HG02943 (cell line): ENCODE data around the gene RPL3.
"Not testable (repeated sequence)": the region's sequence is repeated elsewhere in the genome, so short reads cannot be mapped to it uniquely, and the experiment has no call there.

Experiments used
- ATAC-seq: cut with Tn5 transposase; IDR thresholded peaks from one replicate; pipeline ENCODE4 v1.9.1; 2021; ENCODE audit warnings: mild to moderate bottlenecking, low read depth, moderate library complexity; ENCODE audit not compliant: unreplicated experiment

RPL3 gene

DNA sequence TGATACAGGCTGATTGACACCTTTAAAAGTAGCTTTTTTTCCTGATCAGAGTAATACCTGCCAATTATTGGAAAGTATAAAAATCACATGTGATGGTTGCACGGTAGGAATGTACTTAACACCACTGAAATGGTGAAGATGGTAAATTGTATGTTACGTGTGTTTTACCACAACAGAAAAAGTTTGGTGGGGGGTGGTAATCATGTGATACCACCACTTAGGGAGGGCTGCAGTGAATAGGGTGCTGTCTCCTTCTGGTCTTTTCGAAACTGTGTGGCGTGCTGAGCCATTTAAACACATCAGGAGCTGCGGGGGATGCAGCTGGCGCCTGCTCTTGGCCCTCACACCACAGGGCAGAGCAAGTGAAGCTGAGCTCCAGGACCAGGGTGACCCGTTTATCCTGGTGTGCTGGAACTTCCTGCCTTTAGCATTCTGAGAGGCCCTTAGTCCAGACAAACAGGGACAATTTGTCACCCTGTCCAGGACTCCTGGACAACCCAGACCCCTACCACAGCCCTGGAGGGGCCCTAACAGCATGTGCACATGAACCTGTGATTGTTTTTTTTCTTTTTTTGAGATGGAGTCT lies 33.0 kb upstream of the RPL3 start:
- no peak for ATAC-seq

DNA sequence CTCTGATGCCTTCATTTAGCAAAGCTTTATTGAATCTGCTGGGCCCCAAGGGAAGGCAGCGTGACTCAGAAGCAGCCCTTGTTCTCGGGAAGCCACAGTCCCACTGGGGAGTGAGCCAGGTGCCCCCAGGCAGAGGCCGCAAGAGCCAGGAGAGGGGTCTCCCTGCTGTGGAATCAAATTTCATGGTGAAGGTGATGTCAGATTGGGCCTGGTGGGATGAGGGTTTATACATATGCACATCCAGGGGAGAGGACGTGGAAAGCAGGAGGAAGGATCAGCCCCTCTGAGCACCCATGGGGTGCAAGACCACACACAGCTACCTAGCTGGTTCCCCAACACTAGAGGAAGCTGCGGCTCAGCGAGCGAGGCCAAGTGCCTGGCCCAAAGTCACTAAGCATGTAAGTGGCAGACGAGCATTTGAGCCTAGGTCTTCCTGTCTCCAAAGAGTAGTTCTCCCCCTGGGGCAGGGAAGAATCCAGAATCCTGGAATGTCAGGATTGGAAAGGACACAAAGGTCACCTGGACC lies 32.3 kb upstream of the RPL3 start:
- ATAC-seq, result no peak

DNA sequence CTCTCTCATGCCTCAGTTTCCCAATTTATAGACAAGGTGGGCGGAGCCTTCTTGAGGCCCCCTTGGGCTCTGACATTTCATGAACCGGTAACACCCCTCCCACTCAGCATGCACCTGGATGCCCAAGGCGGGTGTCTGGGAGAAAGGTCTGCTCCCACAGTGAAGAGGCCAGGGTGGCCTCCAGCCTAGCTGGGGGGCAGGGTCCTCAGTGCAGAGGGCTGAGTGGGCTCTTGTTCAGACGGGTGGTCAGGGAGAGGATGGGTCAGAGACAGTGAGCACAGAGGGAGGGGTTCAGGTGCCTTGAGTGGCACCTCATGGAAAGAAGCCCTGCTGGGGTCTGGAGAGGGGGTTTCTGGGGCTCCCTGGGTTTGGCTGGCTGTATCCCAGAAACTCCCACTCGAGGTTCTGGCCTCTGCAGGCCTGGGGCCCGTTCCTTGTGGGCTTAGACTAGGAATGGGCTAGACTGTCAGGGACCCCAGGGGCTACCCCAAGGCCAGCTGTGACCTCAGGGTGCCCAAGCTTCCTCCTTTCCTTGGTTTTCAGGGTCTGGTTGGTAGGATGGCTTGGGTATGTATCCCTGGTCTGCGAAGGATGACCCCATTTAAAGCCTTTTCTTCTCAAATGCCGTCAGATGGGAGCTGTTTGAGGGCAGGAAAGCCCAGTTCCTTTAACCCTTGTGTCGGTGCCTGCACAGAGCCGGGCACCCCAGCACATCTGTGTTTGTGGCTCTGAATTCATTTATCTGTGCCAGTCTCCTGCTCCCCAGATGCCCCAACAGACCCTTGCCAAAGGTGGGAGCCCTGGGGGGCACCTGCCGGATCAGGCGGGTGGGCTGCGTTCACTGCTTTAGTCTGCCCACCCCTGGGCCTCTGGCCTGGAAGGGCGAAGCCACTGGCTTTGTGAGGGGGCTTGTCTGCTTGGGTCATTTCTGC lies 31.6 kb upstream of the RPL3 start:
- no peak for ATAC-seq

DNA sequence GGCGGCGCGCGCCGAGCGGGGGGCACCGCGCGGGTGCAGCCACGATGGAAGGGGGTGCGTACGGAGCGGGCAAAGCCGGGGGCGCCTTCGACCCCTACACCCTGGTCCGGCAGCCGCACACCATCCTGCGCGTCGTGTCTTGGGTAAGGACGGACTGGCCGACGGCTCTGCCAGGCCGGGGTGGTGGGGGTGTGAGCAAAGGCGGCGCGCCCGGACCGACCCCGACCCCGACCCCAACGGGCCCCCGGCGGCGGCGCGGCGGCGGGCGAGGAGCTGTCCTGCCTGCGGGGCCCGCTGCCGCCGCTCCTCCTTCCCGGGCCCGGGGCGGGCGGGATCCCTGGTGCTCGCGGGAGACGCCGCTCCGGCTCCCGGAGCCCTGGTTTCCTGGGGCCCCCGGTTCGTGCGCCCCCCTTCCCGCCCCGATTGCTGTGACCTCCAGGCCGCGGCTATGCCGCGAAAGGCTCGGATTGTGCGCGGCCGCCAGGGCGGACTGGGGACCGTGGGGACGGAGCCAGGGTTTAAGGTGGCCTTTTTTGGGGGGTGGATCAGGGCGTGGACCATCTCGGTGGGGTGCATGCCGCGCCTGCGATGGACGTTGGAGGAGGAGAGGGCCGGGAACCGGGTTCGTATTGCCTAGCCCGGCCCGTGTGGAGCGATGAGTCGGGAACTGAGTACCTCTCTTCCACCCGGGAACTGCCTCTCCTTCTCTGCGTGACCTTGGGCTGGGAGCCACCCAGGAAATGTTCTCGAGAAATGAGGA lies 30.7 kb upstream of the RPL3 start, which contains the start of gene SYNGR1:
TSS of gene SYNGR1 (plus strand) at position 25 of the 760 bp plus-strand sequence. CDS start at position 45, 20 bp downstream.
- no peak for ATAC-seq

DNA sequence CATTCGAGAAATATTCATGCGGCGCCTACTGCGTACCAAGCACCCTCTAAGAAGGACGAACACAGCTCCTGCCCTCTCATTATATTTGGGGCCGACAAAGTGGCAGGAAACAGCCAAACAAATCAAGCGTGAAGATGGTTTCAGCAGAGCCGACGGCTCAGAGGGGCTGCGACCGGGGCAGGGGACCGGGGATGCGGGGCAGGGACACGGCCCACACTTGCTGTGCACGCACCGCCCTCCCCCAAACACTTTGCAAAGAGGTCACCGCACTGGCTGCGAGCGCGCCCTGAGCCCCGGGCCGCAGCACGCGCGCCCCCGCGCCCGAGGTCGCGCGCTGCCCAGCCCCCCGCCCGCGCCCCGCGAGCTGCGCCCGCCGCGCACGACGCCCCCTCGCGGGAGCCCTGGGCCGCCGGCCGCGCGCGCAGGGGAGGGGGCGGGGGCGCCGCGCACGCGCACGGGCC lies 30.1 kb upstream of the RPL3 start:
- ATAC-seq, result no peak

DNA sequence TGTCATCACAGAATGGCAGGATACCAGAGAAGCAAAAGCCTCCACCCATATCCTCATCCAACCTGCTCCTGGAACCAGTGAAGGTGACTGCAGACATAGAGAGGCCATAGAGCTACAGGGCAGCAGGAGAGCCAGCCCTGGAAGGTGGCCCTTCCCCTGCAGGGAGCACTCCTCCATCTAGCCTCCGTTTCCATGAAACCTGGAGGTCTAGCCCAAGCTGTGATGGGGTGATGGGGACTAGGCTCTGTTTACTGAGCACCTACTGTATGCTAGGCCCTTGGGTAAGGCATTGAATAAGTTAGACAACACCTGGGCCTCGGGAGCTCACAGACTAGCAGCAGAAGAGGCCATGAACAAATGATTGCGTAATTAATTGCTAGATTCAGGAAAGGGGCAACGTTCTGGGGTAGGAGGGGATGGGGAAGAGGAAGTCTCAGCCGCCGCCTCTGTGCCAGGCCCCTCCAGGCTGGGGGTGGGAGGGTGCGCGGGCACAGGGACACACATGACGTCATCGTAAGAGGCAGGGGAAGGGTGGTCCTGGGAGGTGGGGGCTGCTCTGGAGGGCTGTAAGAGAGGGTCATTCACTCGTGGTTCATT lies 29.6 kb upstream of the RPL3 start:
- no peak for ATAC-seq

DNA sequence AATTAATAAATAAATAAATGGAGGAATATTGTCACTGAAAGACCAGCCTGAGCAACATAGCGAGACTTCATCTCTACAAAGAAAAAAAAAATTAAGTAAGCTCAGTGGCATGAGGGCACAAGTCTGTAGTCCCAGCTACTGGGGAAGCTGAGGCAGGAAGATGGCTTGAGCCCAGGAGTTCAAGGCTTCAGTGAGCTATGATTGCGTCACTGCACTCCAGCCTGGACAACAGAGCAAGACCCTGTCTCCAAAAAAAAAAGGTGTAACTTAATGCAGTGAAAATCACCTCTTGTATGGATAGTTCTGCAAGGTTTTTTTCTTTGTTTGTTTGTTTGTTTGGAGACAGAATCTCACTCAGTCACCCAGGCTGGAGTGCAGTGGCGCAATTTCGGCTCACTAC lies 25.8 kb upstream of the RPL3 start:
- ATAC-seq, result no peak

DNA sequence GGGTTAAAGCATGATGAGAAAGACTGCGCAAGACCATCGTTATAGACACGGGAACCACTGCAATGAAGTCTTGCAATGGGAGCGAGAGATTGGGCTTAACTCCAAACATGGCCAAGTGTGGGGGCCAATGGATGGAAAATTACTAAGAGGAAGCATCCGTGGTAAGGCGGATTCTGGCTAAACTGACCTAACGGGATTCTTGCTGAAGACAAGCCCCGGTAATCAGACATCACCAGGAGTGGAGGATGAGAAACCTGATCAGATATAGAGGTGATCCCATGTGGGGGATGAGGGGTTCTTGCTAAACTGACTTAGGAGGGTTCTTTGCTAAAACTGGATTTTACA lies 24.6 kb upstream of the RPL3 start:
- no peak for ATAC-seq

DNA sequence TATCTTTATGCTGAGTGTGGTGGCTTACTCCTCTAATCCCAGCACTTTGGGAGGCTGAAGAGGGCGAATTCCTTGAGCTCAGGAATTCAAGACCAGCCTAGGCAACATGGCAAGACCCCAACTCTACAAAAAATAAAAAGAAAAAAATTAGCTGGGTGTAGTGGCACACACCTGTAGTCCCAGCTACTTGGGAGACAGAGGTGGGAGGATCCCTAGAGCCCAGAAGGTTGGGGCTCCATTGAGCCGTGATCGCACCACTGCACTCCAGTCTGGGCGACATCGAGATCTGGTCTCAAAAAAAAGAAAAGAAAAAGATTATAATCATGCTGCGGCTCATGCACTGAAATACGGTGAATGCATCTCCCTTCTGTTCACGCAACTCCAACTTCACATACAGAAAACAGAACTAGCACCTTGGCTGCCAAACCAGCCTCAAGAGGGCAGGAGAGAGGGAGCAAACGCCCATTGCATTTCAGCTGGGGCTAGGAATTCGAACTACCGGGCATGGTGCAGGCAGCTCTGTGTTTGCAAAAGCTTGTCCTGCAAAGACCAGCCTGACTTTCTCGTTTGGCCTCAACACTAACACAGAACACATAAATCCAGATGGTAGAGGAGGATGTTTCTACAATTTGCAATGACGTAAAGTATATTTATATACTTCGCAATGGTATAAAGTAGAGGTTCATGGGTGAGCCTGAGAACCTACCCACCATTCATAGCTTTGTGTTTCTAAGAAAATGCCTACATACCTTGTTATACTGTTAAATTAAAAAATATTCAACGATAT lies 24.0 kb upstream of the RPL3 start:
- no peak for ATAC-seq

DNA sequence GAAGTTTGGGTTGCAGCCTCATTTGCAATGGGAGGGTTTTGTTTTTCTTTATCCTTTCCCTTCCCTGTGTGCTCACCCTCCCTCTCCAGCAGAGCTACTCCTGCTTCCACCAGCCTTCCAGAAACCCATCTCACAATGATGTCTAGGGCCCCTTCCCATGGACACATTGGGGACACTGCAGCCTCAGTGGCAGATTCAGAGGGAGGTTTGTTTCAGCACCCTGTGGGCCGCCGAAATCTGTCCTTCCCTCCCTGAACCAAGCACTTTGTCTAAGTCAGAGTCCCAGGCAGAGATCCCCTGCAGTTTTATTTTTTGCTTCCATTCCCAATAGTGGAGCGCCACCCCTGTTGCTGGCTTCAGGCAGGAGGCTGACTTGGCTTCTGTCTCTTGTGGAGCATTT lies 21.8 kb upstream of the RPL3 start:
- ATAC-seq, result no peak

DNA sequence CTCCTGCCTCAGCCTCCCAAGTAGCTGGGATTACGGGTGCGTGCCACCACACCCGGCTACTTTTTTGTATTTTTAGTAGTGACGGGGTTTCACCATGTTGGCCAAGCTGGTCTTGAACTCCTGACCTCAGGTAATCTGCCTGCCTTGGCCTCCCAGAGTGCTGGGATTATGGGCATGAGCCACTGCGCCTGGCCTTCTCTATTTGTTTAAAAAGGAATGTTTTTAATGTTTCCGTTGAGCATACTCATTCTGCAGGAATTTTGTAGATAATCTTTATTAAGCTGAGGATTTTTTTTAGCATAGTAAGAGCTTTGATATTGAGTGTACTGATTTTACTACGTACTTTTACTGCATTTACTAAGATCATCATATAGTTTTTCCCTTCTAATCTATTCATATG lies 20.4 kb upstream of the RPL3 start:
- ATAC-seq, result not testable (repeated sequence)

DNA sequence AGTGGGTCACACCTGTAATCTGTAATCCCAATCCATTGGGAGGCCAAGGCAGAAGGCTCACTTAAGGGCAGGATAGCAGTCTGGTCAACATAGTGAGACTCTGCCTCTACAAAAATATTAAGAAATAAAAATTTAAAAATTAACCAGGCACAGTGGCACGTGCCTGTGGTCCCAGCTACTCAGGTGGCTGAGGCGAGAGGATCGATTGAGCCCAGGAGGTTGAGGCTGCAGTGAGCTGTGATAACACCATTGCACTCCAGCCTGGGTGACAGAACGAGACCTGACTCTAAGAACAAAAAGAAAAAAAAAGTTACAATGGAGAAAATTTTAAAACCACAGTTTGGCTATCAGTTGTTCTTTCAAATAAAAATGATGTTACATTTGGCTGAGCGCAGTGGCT lies 17.0 kb upstream of the RPL3 start:
- no peak for ATAC-seq

DNA sequence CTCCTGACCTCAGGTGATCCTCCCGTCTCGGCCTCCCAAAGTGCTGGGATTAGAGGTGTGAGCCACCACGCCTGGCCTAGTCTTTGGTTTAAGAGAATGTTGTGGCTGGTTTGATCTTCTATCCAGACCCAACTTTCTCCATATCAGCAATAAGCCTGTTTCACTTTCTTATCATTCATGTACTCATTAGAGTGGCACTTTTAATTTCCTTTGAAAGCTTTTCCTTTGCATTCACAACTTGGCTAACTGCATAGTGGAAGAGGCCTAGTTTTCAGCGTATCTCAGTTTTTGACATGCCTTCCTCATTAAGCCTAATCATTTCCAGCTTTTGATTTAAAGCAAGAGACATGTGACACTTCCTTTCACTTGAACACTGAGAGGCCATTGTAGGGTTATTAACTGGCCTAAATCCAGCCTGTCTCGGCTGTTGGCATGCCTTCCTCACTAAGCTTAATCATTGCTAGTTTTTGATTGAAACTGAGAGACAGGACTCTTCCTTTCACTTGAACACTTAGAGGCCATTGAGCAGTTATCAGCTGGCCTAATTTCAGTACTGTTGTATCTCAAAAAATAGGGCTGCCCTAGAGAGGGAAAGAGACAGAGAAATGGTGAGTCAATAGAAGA lies 13.1 kb upstream of the RPL3 start:
- ATAC-seq, result no peak

DNA sequence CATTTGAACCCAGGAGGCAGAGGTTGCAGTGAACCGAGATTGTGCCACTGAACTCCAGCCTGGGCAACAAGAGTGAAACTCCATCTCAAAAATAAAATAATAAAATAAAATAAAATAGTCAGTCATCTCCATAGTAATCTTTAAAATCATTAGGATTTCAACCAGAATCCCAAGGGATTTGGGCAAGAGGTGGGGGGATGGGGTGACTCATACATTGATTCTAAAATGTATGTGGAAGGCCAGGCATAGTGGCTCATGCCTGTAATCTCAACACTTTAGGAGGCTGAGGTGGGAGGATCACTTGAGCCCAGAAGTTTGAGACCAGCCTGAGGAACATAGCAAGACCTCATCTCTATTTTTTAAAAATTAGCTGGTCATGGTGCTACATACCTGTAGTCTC lies 11.1 kb upstream of the RPL3 start:
- not testable (repeated sequence) for ATAC-seq

DNA sequence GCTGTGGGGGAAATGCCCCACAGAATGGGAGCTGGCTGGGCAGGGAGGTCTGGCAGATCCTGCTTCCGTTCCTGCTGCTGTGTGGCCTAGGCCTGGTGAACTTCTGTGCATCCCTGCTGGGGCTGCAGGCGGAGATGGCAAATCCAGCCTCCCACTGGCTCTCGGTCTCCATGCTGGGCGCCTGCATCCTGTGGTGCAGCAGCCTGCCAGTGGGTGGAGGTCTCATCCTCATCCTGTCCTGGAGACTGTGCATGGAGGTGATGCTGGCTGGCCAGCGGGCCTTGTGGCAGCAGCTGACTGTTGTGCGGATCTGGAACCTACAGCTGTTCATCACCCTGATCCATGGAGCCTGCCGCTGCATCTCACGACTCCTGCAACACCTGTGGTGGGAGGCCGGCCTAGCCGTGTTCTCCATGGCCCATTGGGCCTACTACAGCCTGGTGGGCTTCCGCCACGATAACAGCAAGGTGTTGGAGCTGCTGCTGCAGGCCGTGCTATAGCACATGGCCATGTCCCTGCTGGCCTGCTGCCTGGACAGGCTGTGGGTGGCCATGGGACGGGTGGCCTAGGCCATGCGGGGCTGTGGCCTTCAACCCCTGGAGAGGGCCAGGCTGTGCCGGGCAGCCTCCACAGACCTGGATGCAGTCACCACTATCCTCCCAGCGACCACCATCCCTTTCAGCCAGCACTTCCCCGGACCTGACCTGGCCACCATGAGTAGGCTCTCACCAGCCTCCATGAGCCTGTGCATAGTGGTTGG lies 8.8 kb upstream of the RPL3 start:
- ATAC-seq, result no peak

DNA sequence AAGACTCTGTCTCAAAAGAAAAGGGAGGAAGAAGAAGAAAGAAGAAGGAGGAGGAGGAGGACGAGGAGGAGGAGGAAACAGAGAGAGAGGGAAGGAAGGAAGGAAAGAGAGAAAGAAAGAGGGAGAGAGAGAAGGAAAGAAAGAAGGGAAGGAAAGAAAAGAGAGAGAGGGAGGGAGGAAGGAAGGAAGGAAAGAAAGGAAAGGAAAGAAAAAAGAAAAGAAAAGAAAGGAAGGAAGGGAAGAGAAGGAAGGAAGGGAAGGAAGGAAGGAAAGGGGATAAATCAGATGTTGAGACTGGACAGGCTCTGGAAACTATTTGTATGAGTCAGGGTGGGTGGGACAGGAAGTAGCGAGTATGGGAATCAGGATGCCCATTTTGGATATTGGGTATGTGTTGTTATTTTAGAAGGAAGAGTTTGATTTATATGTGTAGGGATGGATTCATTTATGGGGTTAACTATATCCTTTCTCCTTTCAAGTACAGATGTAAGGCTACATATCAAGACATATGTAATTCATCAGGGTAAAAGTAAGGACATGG lies 6.0 kb upstream of the RPL3 start:
- ATAC-seq, result no peak

DNA sequence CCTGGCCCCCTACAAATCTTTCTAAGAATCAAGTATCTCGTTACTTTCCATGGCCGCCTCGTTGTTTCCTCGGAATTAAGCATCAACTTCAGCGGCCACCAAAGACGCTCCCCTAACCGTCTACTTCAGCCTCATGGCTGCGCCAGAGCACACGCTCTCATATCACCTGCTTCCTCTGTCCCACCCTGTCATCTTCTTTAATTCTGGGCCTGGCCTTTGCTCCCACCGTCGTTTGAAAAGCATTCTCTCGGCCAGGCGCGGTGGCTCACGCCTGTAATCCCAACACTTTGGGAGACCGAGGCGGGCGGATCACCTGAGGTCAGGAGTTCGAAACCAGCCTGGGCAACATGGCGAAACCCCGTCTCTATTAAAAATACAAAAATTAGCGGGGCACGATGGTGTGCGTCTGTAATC lies 1.2 kb upstream of the RPL3 start:
- not testable (repeated sequence) for ATAC-seq

DNA sequence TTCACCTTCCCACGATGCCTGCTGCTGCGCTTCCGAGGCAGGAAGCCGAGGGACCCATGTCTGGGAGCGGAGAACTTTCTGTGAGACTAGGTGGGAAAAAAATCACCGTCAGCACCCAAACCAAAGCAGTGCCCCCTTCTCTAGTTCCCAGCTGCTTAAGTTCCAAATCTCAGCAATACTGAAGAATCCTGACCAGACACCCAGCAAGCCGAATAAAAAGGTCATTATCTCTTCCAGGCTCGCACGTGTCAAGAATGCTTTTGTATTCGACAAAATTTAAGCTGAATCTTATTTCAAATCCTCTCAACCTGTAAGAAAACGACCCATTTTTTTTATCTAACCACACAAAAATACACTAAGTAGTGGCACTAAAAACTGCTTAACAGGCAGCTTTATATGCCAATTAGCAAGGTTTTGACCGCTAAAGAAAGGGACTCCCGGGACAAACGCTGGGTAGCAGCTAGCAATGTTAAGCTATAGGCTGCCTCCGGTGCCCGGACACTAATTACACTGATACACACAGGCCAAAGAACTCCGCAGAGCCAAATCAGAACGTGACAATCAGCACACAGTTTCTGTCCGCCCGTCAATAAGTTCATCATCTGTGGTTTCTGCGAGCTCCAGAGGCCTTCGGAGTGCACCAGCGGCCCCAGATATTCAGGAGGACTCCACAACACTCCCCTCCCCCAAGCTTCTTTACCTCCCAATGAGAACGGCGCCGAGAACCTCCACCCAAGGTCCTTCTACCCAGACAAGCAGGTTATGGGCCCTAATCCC lies 728 bp downstream of the RPL3 start:
- no peak for ATAC-seq
